ENCODE data around the gene NRP2.

NRP2 gene

DNA sequence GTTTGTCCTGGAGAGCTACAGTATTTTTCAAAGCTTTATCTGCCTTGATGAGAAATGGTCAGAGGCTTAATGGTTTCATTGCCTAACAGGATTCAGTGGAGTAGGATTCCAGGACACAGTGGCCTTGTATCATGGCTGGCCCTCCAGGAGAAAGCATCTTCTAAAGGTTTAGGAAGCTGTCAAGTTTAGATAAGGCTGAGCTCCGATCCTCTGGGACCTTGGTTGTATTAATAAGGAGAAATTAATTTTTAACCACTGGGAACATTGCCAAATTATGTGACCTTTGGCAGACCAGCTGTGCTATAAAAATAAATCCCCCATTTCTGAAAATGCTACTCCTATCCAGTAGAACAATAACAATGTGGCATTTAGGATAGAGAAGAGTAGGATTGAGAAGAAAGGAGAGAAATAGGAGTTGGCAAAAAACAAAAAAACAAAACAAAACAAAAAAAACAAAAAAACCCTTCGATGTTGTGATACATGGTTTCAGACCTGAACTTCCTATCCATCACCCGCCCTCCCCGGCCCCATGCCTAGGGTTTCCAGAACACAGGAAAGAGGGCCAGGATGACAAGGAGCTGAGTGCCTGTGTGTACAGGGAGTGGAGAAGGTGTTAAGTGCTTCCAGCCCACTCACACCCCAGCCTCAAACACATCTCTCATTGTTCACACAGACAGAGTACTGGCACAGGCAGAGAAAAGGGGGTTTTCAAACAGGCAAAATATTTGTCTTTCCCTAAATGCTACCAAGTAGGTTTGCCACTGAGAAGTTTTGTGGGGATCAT, 6.3 kb downstream of the NRP2 start:
- Histone ChIP-seq H3K9ac (ENCODE audit: low read depth, low read length) (no peak overlapping the region), H3K9me3 (ENCODE audit: insufficient read depth, low read depth, low read length) (no peaks in the 10 kb centered on the region), H3K27ac (ENCODE audit: low read depth, low read length) (no peak overlapping the region), H3K36me3 (ENCODE audit: insufficient read depth, low read length) (no peaks in the 10 kb centered on the region; the same call in 1 of the 2 replicates), H3K4me1 (ENCODE audit: insufficient read depth, low read length) (peaks cover 33% of the 10 kb centered on the region), H3K27me3 (ENCODE audit: insufficient read depth, low read length) (peaks cover 43% of the 10 kb centered on the region), H3K4me3 (ENCODE audit: low read length) (no peak overlapping the region)
- WGBS: 91% methylated on average over 4 of the region's 4 CpGs

DNA sequence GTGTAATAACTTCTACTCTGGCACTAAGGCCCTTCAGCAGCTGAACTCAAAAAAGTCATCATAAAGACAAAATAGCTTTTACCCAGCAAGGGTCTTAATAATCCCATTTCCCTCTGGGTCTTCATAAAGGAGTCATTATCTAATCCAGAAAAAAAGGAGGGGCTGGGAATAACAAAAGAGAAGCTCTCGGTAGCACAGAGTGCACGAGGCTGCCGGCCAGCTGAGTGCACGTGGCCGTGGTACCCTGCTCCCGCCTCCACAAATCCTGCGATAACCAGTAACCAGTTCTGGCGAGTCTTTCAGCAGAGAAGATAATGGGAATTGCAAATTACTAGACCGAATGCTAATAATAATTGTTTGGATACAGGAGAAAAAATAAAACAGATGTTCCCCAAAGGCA, 7.5 kb downstream of the NRP2 start:
- no peak overlapping the region for H3K9ac ChIP-seq (ENCODE audit: low read depth, low read length)
- no peaks in the 10 kb centered on the region; the same call in 1 of the 2 replicates for H3K36me3 ChIP-seq (ENCODE audit: insufficient read depth, low read length)
- no peaks in the 10 kb centered on the region for H3K9me3 ChIP-seq (ENCODE audit: insufficient read depth, low read depth, low read length)
- peaks cover 31% of the 10 kb centered on the region for H3K27me3 ChIP-seq (ENCODE audit: insufficient read depth, low read length)
- H3K4me1 ChIP-seq (ENCODE audit: insufficient read depth, low read length): peaks cover 35% of the 10 kb centered on the region
- H3K27ac ChIP-seq (ENCODE audit: low read depth, low read length): no peak overlapping the region
- WGBS: 77% methylated on average over 9 of the region's 9 CpGs
- no peak overlapping the region for H3K4me3 ChIP-seq (ENCODE audit: low read length)

DNA sequence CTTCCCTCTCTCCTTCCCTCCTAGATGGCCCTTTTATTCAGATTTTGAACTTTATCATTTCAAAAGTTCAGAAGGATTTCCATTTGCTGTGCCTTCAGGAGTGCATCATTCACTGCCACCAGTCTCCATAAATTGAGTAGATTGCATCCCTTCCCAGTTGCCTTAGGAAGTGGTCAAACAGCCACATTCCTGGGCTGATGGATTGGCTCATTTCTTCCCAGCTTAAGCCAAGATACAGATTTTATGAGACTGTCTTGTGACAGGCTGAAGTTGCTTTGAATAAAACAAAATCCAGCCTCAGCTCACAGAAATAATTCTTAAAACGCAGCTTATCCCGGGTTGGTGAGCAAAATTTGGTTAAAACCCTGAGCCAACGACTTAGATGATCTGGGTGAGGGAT, 9.8 kb downstream of the NRP2 start:
- Histone ChIP-seq H3K4me1 (ENCODE audit: insufficient read depth, low read length) (peaks cover 52% of the 10 kb centered on the region), H3K9ac (ENCODE audit: low read depth, low read length) (no peak overlapping the region), H3K9me3 (ENCODE audit: insufficient read depth, low read depth, low read length) (no peaks in the 10 kb centered on the region), H3K4me3 (ENCODE audit: low read length) (no peak overlapping the region), H3K27ac (ENCODE audit: low read depth, low read length) (no peak overlapping the region), H3K27me3 (ENCODE audit: insufficient read depth, low read length) (peaks cover 8% of the 10 kb centered on the region), H3K36me3 (ENCODE audit: insufficient read depth, low read length) (no peaks in the 10 kb centered on the region; the same call in 1 of the 2 replicates)
- WGBS: 98% methylated on average over 3 of the region's 3 CpGs

DNA sequence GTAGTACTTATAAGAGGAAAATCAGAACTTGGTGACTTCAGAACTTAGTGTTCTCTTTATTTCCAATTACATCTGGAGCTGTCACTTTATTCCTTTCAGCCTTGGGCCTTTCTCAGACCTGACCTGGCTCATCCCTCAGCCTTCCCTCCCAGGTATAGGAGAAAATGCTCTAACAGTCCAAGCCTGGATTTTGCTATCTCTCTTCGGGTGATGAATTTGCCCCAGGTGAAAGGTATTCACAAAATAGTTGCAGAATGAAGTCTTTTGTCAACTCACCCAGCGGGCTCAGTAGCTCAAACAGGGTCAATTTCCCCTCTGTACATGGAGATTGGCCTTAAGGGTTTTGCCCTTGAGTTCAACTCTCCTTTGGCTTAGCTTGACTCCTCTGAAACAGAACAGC, 12.0 kb downstream of the NRP2 start:
- H3K4me3 ChIP-seq (ENCODE audit: low read length): no peak overlapping the region

DNA sequence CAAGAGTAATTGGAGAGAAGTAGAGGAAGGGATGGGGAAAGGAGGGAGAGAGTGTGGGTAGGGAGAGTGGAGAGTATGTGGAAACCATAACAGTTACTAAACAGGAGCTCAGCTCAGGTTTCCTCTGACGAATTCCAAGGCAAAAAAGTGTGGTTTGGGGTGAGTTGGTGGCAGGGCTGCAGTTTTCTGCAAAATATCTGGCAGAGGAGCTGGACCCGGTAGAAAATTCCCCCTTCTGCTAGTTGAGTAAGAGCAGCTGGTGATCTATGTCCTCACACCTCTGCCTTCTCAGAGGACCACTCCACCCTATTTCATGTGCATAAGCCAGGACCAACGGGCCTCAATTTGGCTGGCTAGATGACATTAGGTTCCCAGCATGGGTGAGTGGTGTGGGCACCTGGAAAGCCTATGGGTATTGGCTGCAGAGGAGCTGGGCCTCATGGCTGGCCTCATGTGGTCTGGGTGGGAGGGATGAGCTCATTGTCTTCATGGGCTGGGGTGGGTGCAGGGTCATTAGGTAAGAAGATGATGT, 13.2 kb downstream of the NRP2 start:
- no peaks in the 10 kb centered on the region for H3K9me3 ChIP-seq (ENCODE audit: insufficient read depth, low read depth, low read length)
- H3K4me3 ChIP-seq (ENCODE audit: low read length): no peak overlapping the region
- peaks cover 65% of the 10 kb centered on the region for H3K4me1 ChIP-seq (ENCODE audit: insufficient read depth, low read length)
- no peaks in the 10 kb centered on the region for H3K27me3 ChIP-seq (ENCODE audit: insufficient read depth, low read length)
- H3K36me3 ChIP-seq (ENCODE audit: insufficient read depth, low read length): peaks cover 9% of the 10 kb centered on the region; the same call in 1 of the 2 replicates
- H3K9ac ChIP-seq (ENCODE audit: low read depth, low read length): no peak overlapping the region
- H3K27ac ChIP-seq (ENCODE audit: low read depth, low read length): no peak overlapping the region
- 56% methylated on average over 3 of the region's 3 CpGs for WGBS

More for the DNA sequence above, 12.0 kb downstream of the NRP2 start:
- Histone ChIP-seq H3K27me3 (ENCODE audit: insufficient read depth, low read length) (0 out of 2 replicates have a peak, but pooled peaks cover under 1% of the 10 kb centered on the region), H3K9ac (ENCODE audit: low read depth, low read length) (no peak overlapping the region), H3K9me3 (ENCODE audit: insufficient read depth, low read depth, low read length) (no peaks in the 10 kb centered on the region), H3K27ac (ENCODE audit: low read depth, low read length) (no peak overlapping the region), H3K4me1 (ENCODE audit: insufficient read depth, low read length) (peaks cover 58% of the 10 kb centered on the region), H3K36me3 (ENCODE audit: insufficient read depth, low read length) (peaks cover 9% of the 10 kb centered on the region; the same call in 1 of the 2 replicates)
- WGBS: 73% methylated on average over 2 of the region's 2 CpGs

DNA sequence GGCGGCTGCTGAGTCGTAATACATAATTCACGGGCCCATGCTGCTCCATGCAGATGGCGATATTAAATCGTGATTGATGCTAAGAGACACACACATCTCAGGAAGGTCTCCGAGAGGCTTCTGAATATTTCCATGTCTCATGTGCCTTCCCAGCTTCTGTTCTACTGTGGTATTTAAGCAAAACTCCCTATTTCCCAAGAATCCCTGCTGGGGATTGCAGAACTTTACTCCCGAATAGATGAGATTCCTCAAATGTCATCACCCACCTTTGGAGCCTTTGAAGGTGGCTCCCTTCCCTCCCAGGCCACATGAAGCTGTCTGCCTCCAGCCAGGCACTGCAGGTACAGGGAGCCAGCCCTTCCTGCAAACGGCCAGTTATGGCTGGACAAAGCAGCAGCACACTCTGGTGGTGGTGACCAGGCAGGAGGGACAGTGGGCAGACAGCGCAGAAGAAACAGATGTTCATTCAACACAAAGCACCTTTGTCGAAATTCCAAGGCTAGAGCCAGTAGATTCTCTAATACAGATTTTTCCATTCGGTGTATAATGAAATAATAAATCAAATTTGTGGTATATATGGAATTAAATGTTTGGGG, 14.1 kb downstream of the NRP2 start:
- no peak overlapping the region for H3K9ac ChIP-seq (ENCODE audit: low read depth, low read length)

DNA sequence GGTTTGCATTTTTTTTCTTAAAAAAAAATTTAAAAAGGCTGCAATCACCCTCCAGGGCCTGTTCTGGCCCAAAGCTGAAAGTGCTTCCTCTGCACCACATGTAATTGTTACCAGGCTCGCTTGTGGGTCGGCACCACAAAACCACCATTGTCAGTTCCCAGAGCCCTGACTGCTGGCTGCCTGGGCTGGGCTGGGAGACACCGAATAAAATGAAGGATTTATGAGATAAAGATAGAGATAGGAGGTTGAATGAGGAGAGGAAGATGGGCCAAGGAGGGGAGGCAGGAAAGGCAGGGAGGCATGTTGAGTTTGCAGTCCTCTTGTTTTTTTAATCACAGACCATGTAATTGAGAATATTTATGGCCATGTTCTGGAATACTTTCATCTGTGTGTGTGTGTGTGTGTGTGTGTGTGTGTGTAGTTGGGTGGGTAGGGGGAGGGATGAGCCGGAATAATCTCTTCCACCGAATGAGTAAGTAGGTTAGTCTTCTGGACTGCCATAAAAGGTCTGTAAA, 14.7 kb downstream of the NRP2 start:
- peaks cover 78% of the 10 kb centered on the region for H3K4me1 ChIP-seq (ENCODE audit: insufficient read depth, low read length)
- 87% methylated on average over 5 of the region's 5 CpGs for WGBS

More for the DNA sequence above, 14.1 kb downstream of the NRP2 start:
- 85% methylated on average over 11 of the region's 11 CpGs for WGBS
- Histone ChIP-seq H3K27ac (ENCODE audit: low read depth, low read length) (no peak overlapping the region), H3K4me3 (ENCODE audit: low read length) (no peak overlapping the region), H3K4me1 (ENCODE audit: insufficient read depth, low read length) (peaks cover 72% of the 10 kb centered on the region), H3K9me3 (ENCODE audit: insufficient read depth, low read depth, low read length) (no peaks in the 10 kb centered on the region), H3K27me3 (ENCODE audit: insufficient read depth, low read length) (no peaks in the 10 kb centered on the region), H3K36me3 (ENCODE audit: insufficient read depth, low read length) (peaks cover 9% of the 10 kb centered on the region; the same call in 1 of the 2 replicates)

DNA sequence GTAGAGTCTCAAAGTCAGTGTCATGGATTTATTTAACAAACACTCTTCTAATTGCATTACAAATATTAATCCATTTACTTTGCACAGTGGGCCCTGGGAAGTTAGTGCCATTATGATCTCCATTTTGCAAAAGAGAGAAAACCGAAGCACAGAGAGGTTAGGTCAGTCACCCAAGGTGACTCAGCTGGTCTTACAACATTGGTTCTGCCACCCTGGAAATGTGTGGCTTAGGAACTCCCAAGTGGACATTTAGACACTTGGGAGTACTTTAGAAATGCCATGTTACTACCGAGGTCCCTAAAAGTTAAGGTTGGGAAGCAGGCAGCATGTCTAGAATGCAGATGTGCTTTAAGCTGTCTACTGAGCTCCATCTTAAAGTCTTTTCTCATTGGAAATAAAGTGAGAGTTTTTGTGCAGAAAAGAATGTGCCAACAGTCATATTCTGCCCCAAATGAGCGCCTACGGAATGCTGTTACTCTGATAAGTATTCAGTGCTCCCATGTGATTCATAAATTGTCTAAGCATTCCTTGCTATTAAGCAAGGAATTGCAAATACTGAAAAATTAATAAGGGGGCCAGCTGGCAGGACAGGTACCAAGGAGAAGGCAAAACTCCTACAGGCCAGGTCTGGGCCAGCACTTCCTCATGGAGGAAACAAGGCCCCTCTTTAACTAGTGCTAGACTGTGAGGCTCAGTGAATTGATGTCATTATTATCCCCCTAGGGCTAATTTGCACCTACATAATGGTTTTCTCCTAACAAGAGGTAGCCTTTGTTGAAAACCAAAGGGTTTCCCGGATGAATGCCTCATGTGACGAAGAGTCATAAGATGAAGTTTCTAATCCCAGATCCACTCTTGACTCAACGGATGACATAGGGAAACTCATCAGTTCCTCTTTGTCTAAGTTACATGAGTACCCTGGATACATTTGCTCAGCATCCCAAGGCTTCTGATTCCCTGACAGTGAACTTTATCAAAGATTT, 16.3 kb downstream of the NRP2 start:
- no peak overlapping the region for H3K4me3 ChIP-seq (ENCODE audit: low read length)
- WGBS: 77% methylated on average over 7 of the region's 7 CpGs
- H3K4me1 ChIP-seq (ENCODE audit: insufficient read depth, low read length): peaks cover 92% of the 10 kb centered on the region
- peak overlapping the region; percentile 6; the same call in 1 of the 2 replicates for H3K9ac ChIP-seq (ENCODE audit: low read depth, low read length)
- H3K27ac ChIP-seq (ENCODE audit: low read depth, low read length): peak overlapping the region; percentile 25; the same call in 1 of the 2 replicates
- H3K9me3 ChIP-seq (ENCODE audit: insufficient read depth, low read depth, low read length): no peaks in the 10 kb centered on the region
- H3K36me3 ChIP-seq (ENCODE audit: insufficient read depth, low read length): peaks cover 9% of the 10 kb centered on the region; the same call in 1 of the 2 replicates
- H3K27me3 ChIP-seq (ENCODE audit: insufficient read depth, low read length): no peaks in the 10 kb centered on the region

More for the DNA sequence above, 14.7 kb downstream of the NRP2 start:
- Histone ChIP-seq H3K4me3 (ENCODE audit: low read length) (no peak overlapping the region), H3K9ac (ENCODE audit: low read depth, low read length) (no peak overlapping the region), H3K27me3 (ENCODE audit: insufficient read depth, low read length) (no peaks in the 10 kb centered on the region), H3K36me3 (ENCODE audit: insufficient read depth, low read length) (peaks cover 9% of the 10 kb centered on the region; the same call in 1 of the 2 replicates), H3K27ac (ENCODE audit: low read depth, low read length) (no peak overlapping the region), H3K9me3 (ENCODE audit: insufficient read depth, low read depth, low read length) (no peaks in the 10 kb centered on the region)

DNA sequence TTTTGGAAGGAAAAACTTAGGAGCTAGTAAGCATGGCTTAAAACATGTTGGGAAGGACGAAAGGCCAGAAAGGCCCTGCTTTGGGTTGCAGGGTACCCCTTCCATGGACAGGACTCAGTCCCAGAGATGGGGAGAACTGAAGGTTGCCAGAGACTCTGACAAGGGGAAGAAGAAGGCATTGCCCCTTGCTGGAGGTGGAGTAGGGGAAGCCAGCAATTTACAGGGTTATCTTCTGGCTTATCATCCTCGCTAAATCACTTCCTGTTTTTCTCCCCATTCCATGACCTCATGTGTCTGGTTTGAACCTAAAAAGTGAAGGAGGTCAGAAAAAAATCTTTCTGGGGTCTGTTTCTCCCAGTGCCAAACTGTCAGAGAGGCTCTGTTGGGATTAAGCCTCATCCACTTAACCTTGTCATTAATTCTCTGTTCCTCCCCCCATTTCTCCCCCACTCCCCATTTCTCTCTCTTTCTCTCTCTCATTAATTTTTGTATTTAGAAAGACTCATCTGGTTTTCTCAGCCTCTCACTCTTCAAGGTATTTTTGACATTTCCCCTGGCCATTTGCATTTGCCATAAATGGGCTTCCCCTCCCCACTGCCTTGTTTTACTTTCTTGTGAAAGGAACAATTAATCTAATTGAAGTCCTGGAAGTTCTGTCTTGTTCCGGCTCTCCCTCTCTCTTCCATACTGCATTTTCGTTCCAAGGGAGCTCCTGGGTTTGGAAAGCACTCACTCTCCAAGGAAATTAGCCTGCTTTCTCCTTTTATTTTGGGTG, 17.4 kb downstream of the NRP2 start:
- H3K27ac ChIP-seq (ENCODE audit: low read depth, low read length): peak overlapping the region; percentile 76
- H3K9ac ChIP-seq (ENCODE audit: low read depth, low read length): peak overlapping the region; percentile 54; the same call in 1 of the 2 replicates
- H3K27me3 ChIP-seq (ENCODE audit: insufficient read depth, low read length): no peaks in the 10 kb centered on the region
- 72% methylated on average over 3 of the region's 4 CpGs for WGBS
- H3K9me3 ChIP-seq (ENCODE audit: insufficient read depth, low read depth, low read length): no peaks in the 10 kb centered on the region
- H3K4me3 ChIP-seq (ENCODE audit: low read length): no peak overlapping the region
- H3K4me1 ChIP-seq (ENCODE audit: insufficient read depth, low read length): peaks cover 95% of the 10 kb centered on the region
- peaks cover 9% of the 10 kb centered on the region; the same call in 1 of the 2 replicates for H3K36me3 ChIP-seq (ENCODE audit: insufficient read depth, low read length)

Measured in HUES64 (cell line).